Measurements from ENCODE around the gene PRDM16. TPM values are rescaled to one million over a fixed set of nuclear protein-coding genes. Genes with fewer than 3 reads are reported as not detected.
A peak's percentile ranks its signal among the peaks of the same experiment; 100 is the strongest.

PRDM16 gene
- total and polyA plus RNA-seq, 2 of the 13 experiments (the other 11 are each of a cell fraction or from before 2014, with no cell fraction given): 0.15 to 0.81 TPM

DNA sequence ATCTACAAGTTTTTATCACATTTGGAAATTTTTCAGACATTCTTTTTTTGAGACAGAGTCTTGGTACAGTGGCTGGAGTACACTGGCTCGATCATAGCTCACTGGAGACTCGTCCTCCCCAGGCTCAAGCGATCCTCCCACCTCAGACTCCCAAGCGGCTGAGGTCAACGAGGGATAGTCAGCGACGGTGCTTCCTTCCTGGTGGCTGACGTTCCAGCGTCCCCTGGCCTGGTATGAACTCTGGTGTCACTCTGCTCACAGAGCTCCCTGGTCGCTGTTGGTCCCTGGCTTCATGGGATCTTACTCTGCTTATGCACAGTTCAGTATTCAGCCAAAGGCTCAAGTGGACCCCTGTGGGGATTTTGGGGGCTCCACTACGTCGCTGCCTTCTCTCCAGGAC lies 382.0 kb downstream of the PRDM16 start:
- Histone ChIP-seq H3K4me2 (ENCODE audit: low read depth, low read length) (no peak overlapping the region), H3K27me3 (ENCODE audit: control insufficient read depth in 1 of 2, insufficient read depth in 2 of 2, low read length in 2 of 2) (no peaks in the 10 kb centered on the region), H3K9me3 (ENCODE audit: low read length) (no peaks in the 10 kb centered on the region), H3K36me3 (replicated peaks in 1 of 2; ENCODE audit: control insufficient read depth in 1 of 2, insufficient read depth in 2 of 2, low read length in 2 of 2) (no peaks in the 10 kb centered on the region), H3K79me2 (ENCODE audit: insufficient read depth, low read length) (peaks cover 8% of the 10 kb centered on the region), H3K4me3 (replicated peaks in 1 of 3; ENCODE audit: insufficient read depth in 1 of 3, low read depth in 2 of 3, low read length in 3 of 3) (no peak overlapping the region), H3K9ac (ENCODE audit: insufficient read depth, low read depth, low read length) (no peak overlapping the region), H3K4me1 (ENCODE audit: insufficient read depth, low read length) (peaks cover 52% of the 10 kb centered on the region), H4K20me1 (ENCODE audit: insufficient read depth, low read length) (no peaks in the 10 kb centered on the region; the same call in 1 of the 2 replicates), H3K27ac (ENCODE audit: extremely low read length, insufficient read depth, low read length) (peak overlapping the region; percentile 48), H2AFZ (ENCODE audit: low read length) (no peak overlapping the region)
- DNase-seq (ENCODE audit: low spot score) (no peak), ATAC-seq (no peak), FAIRE-seq (no peak)
- ChIA-PET POLR2A (no interaction called here), CTCF (ENCODE audit: low intra/inter-chr PET ratio, low total read pairs) (interaction anchor here (3.8 to 4.4 kb wide), 2 partner anchors 21 to 32 kb away, joined by 57 to 70 read pairs; no protein-coding TSS in a partner anchor)
- no TSS peak for BruUV-seq (replicated peaks)
- WGBS (ENCODE audit: low lambda C conversion rate): 30% methylated on average over 12 of the region's 12 CpGs
- in situ Hi-C loops (cut with HindIII; ENCODE audit: extremely low pct_ligation_motif_present, low pct_unique_long_range_greater_than_20kb) (no loop called here), intact Hi-C loops (cut with micrococcal nuclease; ENCODE audit: unreplicated experiment) (loop anchor here (5.0 kb wide), 1 partner anchor 171 kb away; no protein-coding TSS in a partner anchor)
- TF ChIP-seq ZFX (CRISPR knock-in tag; IDR thresholded peaks at IDR 0.05; ENCODE audit: low read depth): peak; percentile 32; the same call in 1 of the 2 replicates
- TF ChIP-seq MEIS1 (CRISPR knock-in tag; IDR thresholded peaks at IDR 0.05; ENCODE audit: borderline replicate concordance): no peak
- TF ChIP-seq IRF2 (CRISPR knock-in tag; IDR thresholded peaks at IDR 0.05): no peak
- TF ChIP-seq PTBP1 (IDR thresholded peaks at IDR 0.05; ENCODE audit: low read depth, low read length, poor library complexity, severe bottlenecking): no peak
- no peak for TF ChIP-seq HMGA1 (CRISPR knock-in tag; conservative IDR thresholded peaks at IDR 0.05)
- TF ChIP-seq DNMT3B (CRISPR knock-in tag; conservative IDR thresholded peaks at IDR 0.05): no peak
- no peak for TF ChIP-seq MBD4 (IDR thresholded peaks at IDR 0.05; ENCODE audit: borderline replicate concordance, low read length)
- no peak for TF ChIP-seq ZNF570 (CRISPR knock-in tag; IDR thresholded peaks at IDR 0.05; ENCODE audit: borderline replicate concordance)
- no peak for TF ChIP-seq MAFG (CRISPR knock-in tag; IDR thresholded peaks at IDR 0.05)
- TF ChIP-seq AHR (CRISPR knock-in tag; IDR thresholded peaks at IDR 0.05): no peak
- TF ChIP-seq ZNF484 (CRISPR knock-in tag; IDR thresholded peaks at IDR 0.05; ENCODE audit: borderline replicate concordance, low read depth): no peak
- no peak for TF ChIP-seq EZH2 (conservative IDR thresholded peaks at IDR 0.05; ENCODE audit: low read depth, low read length)
- TF ChIP-seq, protein P1, sequence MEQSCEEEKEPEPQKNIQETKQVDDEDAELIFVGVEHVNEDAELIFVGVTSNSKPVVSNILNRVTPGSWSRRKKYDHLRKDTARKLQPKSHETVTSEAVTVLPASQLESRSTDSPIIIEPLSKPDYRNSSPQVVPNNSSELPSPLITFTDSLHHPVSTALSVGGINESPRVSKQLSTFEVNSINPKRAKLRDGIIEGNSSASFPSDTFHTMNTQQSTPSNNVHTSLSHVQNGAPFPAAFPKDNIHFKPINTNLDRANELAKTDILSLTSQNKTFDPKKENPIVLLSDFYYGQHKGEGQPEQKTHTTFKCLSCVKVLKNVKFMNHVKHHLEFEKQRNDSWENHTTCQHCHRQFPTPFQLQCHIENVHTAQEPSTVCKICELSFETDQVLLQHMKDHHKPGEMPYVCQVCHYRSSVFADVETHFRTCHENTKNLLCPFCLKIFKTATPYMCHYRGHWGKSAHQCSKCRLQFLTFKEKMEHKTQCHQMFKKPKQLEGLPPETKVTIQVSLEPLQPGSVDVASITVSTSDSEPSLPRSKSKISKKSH (CRISPR knock-in tag; IDR thresholded peaks at IDR 0.05; ENCODE audit: borderline replicate concordance): no peak
- no peak for TF ChIP-seq BRD4 (CRISPR knock-in tag; IDR thresholded peaks at IDR 0.05)
- 0 out of 2 replicates have a peak, but pooled peaks have one; percentile 17 for TF ChIP-seq SP4 (CRISPR knock-in tag; IDR thresholded peaks at IDR 0.05)
- TF ChIP-seq, protein P2, sequence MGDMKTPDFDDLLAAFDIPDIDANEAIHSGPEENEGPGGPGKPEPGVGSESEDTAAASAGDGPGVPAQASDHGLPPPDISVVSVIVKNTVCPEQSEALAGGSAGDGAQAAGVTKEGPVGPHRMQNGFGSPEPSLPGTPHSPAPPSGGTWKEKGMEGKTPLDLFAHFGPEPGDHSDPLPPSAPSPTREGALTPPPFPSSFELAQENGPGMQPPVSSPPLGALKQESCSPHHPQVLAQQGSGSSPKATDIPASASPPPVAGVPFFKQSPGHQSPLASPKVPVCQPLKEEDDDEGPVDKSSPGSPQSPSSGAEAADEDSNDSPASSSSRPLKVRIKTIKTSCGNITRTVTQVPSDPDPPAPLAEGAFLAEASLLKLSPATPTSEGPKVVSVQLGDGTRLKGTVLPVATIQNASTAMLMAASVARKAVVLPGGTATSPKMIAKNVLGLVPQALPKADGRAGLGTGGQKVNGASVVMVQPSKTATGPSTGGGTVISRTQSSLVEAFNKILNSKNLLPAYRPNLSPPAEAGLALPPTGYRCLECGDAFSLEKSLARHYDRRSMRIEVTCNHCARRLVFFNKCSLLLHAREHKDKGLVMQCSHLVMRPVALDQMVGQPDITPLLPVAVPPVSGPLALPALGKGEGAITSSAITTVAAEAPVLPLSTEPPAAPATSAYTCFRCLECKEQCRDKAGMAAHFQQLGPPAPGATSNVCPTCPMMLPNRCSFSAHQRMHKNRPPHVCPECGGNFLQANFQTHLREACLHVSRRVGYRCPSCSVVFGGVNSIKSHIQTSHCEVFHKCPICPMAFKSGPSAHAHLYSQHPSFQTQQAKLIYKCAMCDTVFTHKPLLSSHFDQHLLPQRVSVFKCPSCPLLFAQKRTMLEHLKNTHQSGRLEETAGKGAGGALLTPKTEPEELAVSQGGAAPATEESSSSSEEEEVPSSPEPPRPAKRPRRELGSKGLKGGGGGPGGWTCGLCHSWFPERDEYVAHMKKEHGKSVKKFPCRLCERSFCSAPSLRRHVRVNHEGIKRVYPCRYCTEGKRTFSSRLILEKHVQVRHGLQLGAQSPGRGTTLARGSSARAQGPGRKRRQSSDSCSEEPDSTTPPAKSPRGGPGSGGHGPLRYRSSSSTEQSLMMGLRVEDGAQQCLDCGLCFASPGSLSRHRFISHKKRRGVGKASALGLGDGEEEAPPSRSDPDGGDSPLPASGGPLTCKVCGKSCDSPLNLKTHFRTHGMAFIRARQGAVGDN (CRISPR knock-in tag; IDR thresholded peaks at IDR 0.05): peak; percentile 50
- TF ChIP-seq SRY (CRISPR knock-in tag; IDR thresholded peaks at IDR 0.05): no peak
- no peak for TF ChIP-seq HDAC6 (IDR thresholded peaks at IDR 0.05; ENCODE audit: low read depth, low read length)
- no peak for TF ChIP-seq NKX3-1 (CRISPR knock-in tag; IDR thresholded peaks at IDR 0.05)
- no peak for TF ChIP-seq TP53 (CRISPR knock-in tag; conservative IDR thresholded peaks at IDR 0.05)
